CD14-positive monocyte (primary cell): ENCODE measurements around the gene EXOC6. TPM values are rescaled to one million over a fixed set of nuclear protein-coding genes. Genes with fewer than 3 reads are reported as not detected.

ENCODE experiments used
- DNase-seq, 3 donors: peaks; one replicate each; pipeline ENCODE4 v3.0.0-alpha.2; 2011 to 2022
- H2AFZ ChIP-seq: 2 replicates; pipeline ENCODE4 v1.6.0; 2012; ENCODE audit warnings: mild to moderate bottlenecking, low read depth, low read length, inconsistent platforms; ENCODE audit not compliant: insufficient read depth, poor library complexity, severe bottlenecking
- H3K27ac ChIP-seq, 2 donors: 1 replicate in 1 of 2; 2 replicates in 1 of 2; pipeline ENCODE4 v1.5.1; 2012 to 2013; ENCODE audit warnings: low read length in 2 of 2, control low read depth in 1 of 2, inconsistent platforms in 1 of 2, low read depth in 1 of 2, mild to moderate bottlenecking in 1 of 2
- H3K27me3 ChIP-seq, 2 donors: one replicate each; pipeline versions ENCODE4 v1.6.0 to v1.6.1; 2011 to 2013; ENCODE audit warnings: low read length in 2 of 2; ENCODE audit not compliant: control insufficient read depth in 2 of 2, insufficient read depth in 2 of 2
- H3K36me3 ChIP-seq, 2 donors: replicated peaks in 1 of 2; 1 replicate in 1 of 2; 2 replicates in 1 of 2; pipeline versions ENCODE4 v1.5.1 to v1.6.1; 2012 to 2013; ENCODE audit warnings: low read length in 2 of 2, control low read depth in 1 of 2, inconsistent platforms in 1 of 2, mild to moderate bottlenecking in 1 of 2; ENCODE audit not compliant: insufficient read depth in 2 of 2, control insufficient read depth in 1 of 2
- H3K4me1 ChIP-seq, 2 donors: 1 replicate in 1 of 2; 2 replicates in 1 of 2; pipeline versions ENCODE4 v1.5.1 to v1.6.1; 2012 to 2013; ENCODE audit warnings: low read length in 2 of 2, control low read depth in 1 of 2, inconsistent platforms in 1 of 2, mild to moderate bottlenecking in 1 of 2, moderate library complexity in 1 of 2; ENCODE audit not compliant: insufficient read depth in 2 of 2, control insufficient read depth in 1 of 2
- H3K4me2 ChIP-seq: replicated peaks from 2 replicates; pipeline ENCODE3; 2012; ENCODE audit warnings: low read length, moderate library complexity, mild to moderate bottlenecking; ENCODE audit not compliant: poor library complexity, severe bottlenecking; ENCODE audit errors: extremely low read depth
- H3K4me3 ChIP-seq, 3 experiments: fragments of 200-600 bp in 1 of 3; sonication (generic) in 1 of 3; replicated peaks in 1 of 3; 1 replicate in 2 of 3; 2 replicates in 1 of 3; pipeline ENCODE4 v1.5.1; 2011 to 2013; ENCODE audit warnings: low read length in 3 of 3, mild to moderate bottlenecking in 3 of 3, control low read depth in 2 of 3, low read depth in 2 of 3, inconsistent platforms in 1 of 3, moderate library complexity in 1 of 3
- H3K79me2 ChIP-seq: 2 replicates; pipeline ENCODE4 v1.6.0; 2012; ENCODE audit warnings: mild to moderate bottlenecking, control low read depth, inconsistent platforms, low read length, moderate library complexity; ENCODE audit not compliant: insufficient read depth
- H3K9ac ChIP-seq: 2 replicates; pipeline ENCODE4 v1.6.0; 2017; ENCODE audit warnings: low read length, mild to moderate bottlenecking; ENCODE audit not compliant: insufficient read depth, poor library complexity, severe bottlenecking
- H3K9me3 ChIP-seq, 2 donors: replicated peaks in 1 of 2; 1 replicate in 1 of 2; 2 replicates in 1 of 2; pipeline versions ENCODE4 v1.5.1 to v1.6.1; 2012 to 2013; ENCODE audit warnings: low read length in 2 of 2, control low read depth in 1 of 2; ENCODE audit not compliant: control insufficient read depth in 1 of 2, insufficient read depth in 1 of 2
- H4K20me1 ChIP-seq: 2 replicates; pipeline ENCODE4 v1.6.0; 2012; ENCODE audit warnings: mild to moderate bottlenecking, low read length, control low read depth, moderate library complexity; ENCODE audit not compliant: insufficient read depth
- H3K27ac Mint-ChIP-seq, 7 donors: one replicate each; pipeline ENCODE4 v1.8.0; 2020; ENCODE audit warnings: mild to moderate bottlenecking in 7 of 7, mixed read lengths in 7 of 7, moderate library complexity in 6 of 7, inconsistent platforms in 2 of 7
- H3K27me3 Mint-ChIP-seq, 3 donors: one replicate each; pipeline ENCODE4 v1.8.0; 2021 to 2022; ENCODE audit warnings: low read depth in 3 of 3, mild to moderate bottlenecking in 3 of 3, mixed read lengths in 3 of 3, moderate library complexity in 3 of 3, inconsistent platforms in 1 of 3
- H3K36me3 Mint-ChIP-seq, 2 donors: one replicate each; pipeline ENCODE4 v1.8.0; 2020; ENCODE audit warnings: mixed read lengths in 2 of 2, inconsistent platforms in 1 of 2, mild to moderate bottlenecking in 1 of 2
- H3K4me1 Mint-ChIP-seq: one replicate; pipeline ENCODE4 v1.8.0; 2020; ENCODE audit warnings: mild to moderate bottlenecking, mixed read lengths
- H3K4me3 Mint-ChIP-seq, 2 donors: one replicate each; pipeline ENCODE4 v1.8.0; 2020; ENCODE audit warnings: mild to moderate bottlenecking in 2 of 2, mixed read lengths in 2 of 2, moderate library complexity in 1 of 2
- H3K9me3 Mint-ChIP-seq, 7 donors: one replicate each; pipeline ENCODE4 v1.8.0; 2020 to 2022; ENCODE audit warnings: mixed read lengths in 7 of 7, mild to moderate bottlenecking in 6 of 7, moderate library complexity in 6 of 7, inconsistent platforms in 2 of 7
- WGBS: methylation state at CpG from one replicate; pipeline ENCODE4 v1.1.5; 2013; ENCODE audit warnings: missing lambda C conversion rate; ENCODE audit not compliant: insufficient coverage; 5-methylcytosine and 5-hydroxymethylcytosine counted together
- intact Hi-C, 2 donors: fragments of 100-400 bp; cut with micrococcal nuclease; formaldehyde crosslinking; loops; one replicate each; pipeline versions ENCODE4 v1.15.0 to v1.15.1; 2023
- polyA plus RNA-seq, 3 donors: library from polyadenylated mRNA; depleted of rRNA in 1 of 3; unstranded in 2 of 3; stranded (reverse) in 1 of 3; fragments of 300-500 nt in 2 of 3; fragments of >200 nt in 1 of 3; fragmentation: Illumina TruSeq in 2 of 3; gene quantifications; 1 replicate in 2 of 3; 2 replicates in 1 of 3; pipeline ENCODE4 v1.2.3, GENCODE V29; 2012 to 2021
- TF ChIP-seq, protein P1 (sequence below): fragments of 200-600 bp; IDR thresholded peaks from one replicate; pipeline ENCODE4 v1.8.0; 2022; ENCODE audit warnings: antibody characterized with exemption, mild to moderate bottlenecking

EXOC6 gene
- polyA plus RNA-seq, 3 donors, result 7.5 to 9.6 (median 8.3) TPM

DNA sequence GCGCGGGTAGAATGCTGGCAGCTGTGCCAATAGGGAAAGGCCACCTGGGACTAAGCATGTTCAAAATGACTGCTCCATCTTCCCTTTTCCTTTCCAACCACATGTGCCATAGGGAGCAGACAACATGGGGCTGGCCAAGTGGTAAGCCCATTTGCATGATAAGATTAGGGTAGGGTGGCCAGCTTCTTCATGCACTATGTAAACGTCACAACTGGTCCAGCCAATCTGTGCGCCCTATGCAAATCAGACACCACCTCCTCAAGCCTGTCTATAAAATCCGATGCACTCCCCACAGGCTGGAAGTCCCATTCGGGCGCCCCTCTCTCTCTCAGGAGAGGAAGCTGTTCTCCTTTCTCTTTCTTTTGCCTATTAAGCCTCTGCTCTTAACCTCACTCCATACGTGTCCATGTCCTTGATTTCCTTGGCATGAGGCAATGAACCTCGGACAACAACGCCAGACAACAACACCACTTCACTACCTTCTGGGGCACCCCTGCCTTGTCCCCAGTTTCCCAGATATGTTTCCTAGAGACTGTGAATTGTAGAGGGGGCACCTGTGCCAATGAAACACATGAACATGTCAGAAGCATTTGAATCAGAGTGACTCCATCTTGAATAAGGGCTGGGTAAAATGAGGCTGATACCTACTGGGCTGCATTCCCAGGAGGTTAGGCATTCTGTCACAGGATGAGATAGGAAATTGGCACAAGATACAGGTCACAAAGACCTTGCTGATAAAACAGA lies 19.1 kb upstream of the EXOC6 start:
- no peak overlapping the region for H3K4me3 Mint-ChIP-seq
- no peaks in the 10 kb centered on the region for H3K36me3 Mint-ChIP-seq
- Histone ChIP-seq H3K4me3 (no peak overlapping the region), H3K79me2 (peaks cover 4% of the 10 kb centered on the region), H3K27me3 (no peaks in the 10 kb centered on the region), H3K36me3 (no peaks in the 10 kb centered on the region), H2AFZ (no peak overlapping the region), H3K4me2 (no peak overlapping the region), H3K9ac (no peak overlapping the region), H3K4me1 (peaks cover 11 to 20% of the 10 kb centered on the region in 2 donors), H4K20me1 (no peaks in the 10 kb centered on the region), H3K27ac (no peak overlapping the region), H3K9me3 (no peaks in the 10 kb centered on the region)
- peaks cover 2 to 8% (median 3%) of the 10 kb centered on the region in 3 donors for H3K27me3 Mint-ChIP-seq
- intact Hi-C loops, result no loop called here
- TF ChIP-seq, protein P1, sequence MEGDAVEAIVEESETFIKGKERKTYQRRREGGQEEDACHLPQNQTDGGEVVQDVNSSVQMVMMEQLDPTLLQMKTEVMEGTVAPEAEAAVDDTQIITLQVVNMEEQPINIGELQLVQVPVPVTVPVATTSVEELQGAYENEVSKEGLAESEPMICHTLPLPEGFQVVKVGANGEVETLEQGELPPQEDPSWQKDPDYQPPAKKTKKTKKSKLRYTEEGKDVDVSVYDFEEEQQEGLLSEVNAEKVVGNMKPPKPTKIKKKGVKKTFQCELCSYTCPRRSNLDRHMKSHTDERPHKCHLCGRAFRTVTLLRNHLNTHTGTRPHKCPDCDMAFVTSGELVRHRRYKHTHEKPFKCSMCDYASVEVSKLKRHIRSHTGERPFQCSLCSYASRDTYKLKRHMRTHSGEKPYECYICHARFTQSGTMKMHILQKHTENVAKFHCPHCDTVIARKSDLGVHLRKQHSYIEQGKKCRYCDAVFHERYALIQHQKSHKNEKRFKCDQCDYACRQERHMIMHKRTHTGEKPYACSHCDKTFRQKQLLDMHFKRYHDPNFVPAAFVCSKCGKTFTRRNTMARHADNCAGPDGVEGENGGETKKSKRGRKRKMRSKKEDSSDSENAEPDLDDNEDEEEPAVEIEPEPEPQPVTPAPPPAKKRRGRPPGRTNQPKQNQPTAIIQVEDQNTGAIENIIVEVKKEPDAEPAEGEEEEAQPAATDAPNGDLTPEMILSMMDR, result no peak
- H3K4me1 Mint-ChIP-seq, result peaks cover 35% of the 10 kb centered on the region
- no peak overlapping the region for H3K27ac Mint-ChIP-seq
- WGBS, result 86% methylated on average over 3 of the region's 10 CpGs
- no peak for DNase-seq
- H3K9me3 Mint-ChIP-seq, result peaks cover 0 to 2% (median 0%) of the 10 kb centered on the region in 7 donors

DNA sequence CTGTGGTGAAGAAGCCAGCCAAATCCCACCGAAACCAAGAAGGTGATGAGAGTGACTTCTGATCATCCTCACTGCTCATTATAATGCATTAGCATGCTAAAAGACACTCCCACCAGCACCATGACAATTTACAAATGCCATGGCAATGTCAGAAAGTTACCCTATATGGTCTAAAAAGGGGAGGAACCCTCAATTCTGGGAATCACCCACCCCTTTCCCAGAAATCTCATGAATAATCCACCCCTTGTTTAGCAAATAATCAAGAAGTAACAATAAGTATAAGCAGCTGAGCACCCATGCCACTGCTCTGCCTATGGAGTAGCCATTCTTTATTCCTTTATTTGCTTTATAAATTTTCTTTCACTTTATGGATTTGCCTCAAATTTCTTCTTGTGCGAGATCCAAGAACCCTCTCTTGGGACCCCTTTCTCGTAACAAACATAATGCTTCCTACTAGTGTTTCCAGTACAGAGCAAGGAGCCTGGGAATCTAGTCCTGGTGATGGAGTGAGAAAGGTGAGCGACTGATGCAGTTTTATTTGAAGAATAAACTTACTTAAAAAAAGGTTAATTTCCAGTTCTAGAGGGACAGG lies 18.4 kb upstream of the EXOC6 start:
- Mint-ChIP-seq H3K36me3 (no peaks in the 10 kb centered on the region), H3K4me3 (no peak overlapping the region), H3K9me3 (peaks cover 0 to 2% (median 0%) of the 10 kb centered on the region in 7 donors), H3K4me1 (peaks cover 35% of the 10 kb centered on the region), H3K27ac (no peak overlapping the region), H3K27me3 (peaks cover 2 to 8% (median 3%) of the 10 kb centered on the region in 3 donors)
- no CpG with 5 or more reads among the region's 4 CpGs for WGBS
- Histone ChIP-seq H3K4me3 (no peak overlapping the region), H4K20me1 (no peaks in the 10 kb centered on the region), H3K36me3 (no peaks in the 10 kb centered on the region), H3K27me3 (no peaks in the 10 kb centered on the region), H3K4me2 (no peak overlapping the region), H3K9me3 (no peaks in the 10 kb centered on the region), H3K4me1 (peaks cover 11 to 20% of the 10 kb centered on the region in 2 donors), H3K9ac (no peak overlapping the region), H3K27ac (no peak overlapping the region), H2AFZ (no peak overlapping the region), H3K79me2 (peaks cover 4% of the 10 kb centered on the region)
- intact Hi-C loops, result no loop called here
- no peak for DNase-seq
- TF ChIP-seq, protein P1, result no peak
